ENCODE measurements around the gene TBC1D5.

- TF ChIP-seq TAF1 (IDR thresholded peaks at IDR 0.05; ENCODE audit: borderline replicate concordance, insufficient read depth, low read length) (no peak), POLR2AphosphoS5 (IDR thresholded peaks at IDR 0.05; ENCODE audit: low read depth, low read length) (no peak), REST (IDR thresholded peaks at IDR 0.05; ENCODE audit: insufficient read depth in 1 of 2, low read depth in 2 of 2, low read length in 2 of 2) (no peak), SIN3A (IDR thresholded peaks at IDR 0.05; ENCODE audit: borderline replicate concordance, insufficient read depth, low read length) (no peak)
These were observed 520.9 kb downstream of the TBC1D5 start for GRCh38 chr3:17221529-17221928.

Measured in PFSK-1 (cell line).